H1 (cell line): Measurements from ENCODE around the gene AAMDC. TPM values are rescaled to one million over a fixed set of nuclear protein-coding genes. Genes with fewer than 3 reads are reported as not detected.

Source experiments
- CTCF ChIA-PET: fragments of 300-600 bp; sonication (Branson Sonifier 250); formaldehyde crosslinking; loops from one replicate; lab custom pipeline; 2021; ENCODE audit not compliant: partially characterized antibody; lab: Charles Lee
- POLR2A ChIA-PET: fragments of 300-600 bp; sonication (Branson Sonifier 250); formaldehyde crosslinking; loops from one replicate; lab custom pipeline; 2021; ENCODE audit warnings: inconsistent platforms; ENCODE audit not compliant: partially characterized antibody; lab: Charles Lee
- DNase-seq, 2 experiments: peaks; one replicate each; pipeline versions ENCODE4 v3.0.0 to v3.0.0-alpha.2; 2010 to 2022; ENCODE audit warnings: low spot score in 2 of 2, low read depth in 1 of 2, mixed read lengths in 1 of 2
- FAIRE-seq: peaks from 2 replicates; lab custom pipeline; 2011; peaks lifted over from hg19 to GRCh38; lab: Jason Lieb, UNC
- H2AFZ ChIP-seq: 2 replicates; pipeline ENCODE4 v1.8.1; 2012; ENCODE audit warnings: low read length, inconsistent platforms
- H2AK5ac ChIP-seq: 2 replicates; pipeline ENCODE4 v1.6.1; 2013; ENCODE audit warnings: low read depth, low read length
- H2BK120ac ChIP-seq: replicated peaks from 2 replicates; pipeline ENCODE3; 2013; ENCODE audit warnings: low read depth, low read length, inconsistent platforms
- H2BK12ac ChIP-seq: 2 replicates; pipeline ENCODE4 v1.6.1; 2013; ENCODE audit warnings: low read depth, low read length
- H2BK15ac ChIP-seq: 2 replicates; pipeline ENCODE4 v1.6.1; 2013; ENCODE audit warnings: low read length
- H2BK20ac ChIP-seq: 2 replicates; pipeline ENCODE4 v1.6.1; 2013; ENCODE audit warnings: low read length
- H2BK5ac ChIP-seq: 2 replicates; pipeline ENCODE4 v1.6.1; 2013; ENCODE audit warnings: low read depth, low read length
- H3K14ac ChIP-seq: 2 replicates; pipeline ENCODE4 v1.6.1; 2013; ENCODE audit warnings: inconsistent platforms; ENCODE audit not compliant: insufficient read length
- H3K18ac ChIP-seq: 2 replicates; pipeline ENCODE4 v1.6.1; 2013; ENCODE audit warnings: low read length; ENCODE audit errors: extremely low read depth
- H3K23ac ChIP-seq: 2 replicates; pipeline ENCODE4 v1.6.1; 2013; ENCODE audit warnings: inconsistent platforms; ENCODE audit not compliant: insufficient read length
- H3K23me2 ChIP-seq: 2 replicates; pipeline ENCODE4 v1.6.1; 2013; ENCODE audit warnings: low read depth, low read length
- H3K27ac ChIP-seq: 2 replicates; pipeline ENCODE4 v1.6.1; 2011; ENCODE audit warnings: low read depth, low read length, inconsistent platforms
- H3K27me3 ChIP-seq, 4 experiments: replicated peaks in 1 of 4; 1 replicate in 1 of 4; 2 replicates in 3 of 4; pipeline versions ENCODE4 v1.6.1 to v1.8.1; 2011 to 2013; ENCODE audit warnings: low read length in 3 of 4, mild to moderate bottlenecking in 3 of 4, inconsistent platforms in 2 of 4, mixed read lengths in 2 of 4, moderate library complexity in 1 of 4; ENCODE audit not compliant: control insufficient read depth in 3 of 4, insufficient read depth in 3 of 4; ENCODE audit errors: extremely low read depth in 1 of 4
- H3K36me3 ChIP-seq, 4 experiments: 2 replicates each; pipeline versions ENCODE4 v1.6.1 to v1.8.1; 2011 to 2013; ENCODE audit warnings: mild to moderate bottlenecking in 4 of 4, low read length in 3 of 4, moderate library complexity in 2 of 4, control low read depth in 1 of 4, inconsistent platforms in 1 of 4; ENCODE audit not compliant: insufficient read depth in 4 of 4, control insufficient read depth in 2 of 4
- H3K4ac ChIP-seq: replicated peaks from 2 replicates; pipeline ENCODE3; 2013; ENCODE audit warnings: low read length, low read depth, mixed read lengths, inconsistent platforms; ENCODE audit not compliant: insufficient read length
- H3K4me1 ChIP-seq, 4 experiments: replicated peaks in 1 of 4; 1 replicate in 1 of 4; 2 replicates in 3 of 4; pipeline versions ENCODE4 v1.6.1 to v1.8.1; 2011 to 2013; ENCODE audit warnings: low read length in 3 of 4, inconsistent platforms in 2 of 4, mixed read lengths in 1 of 4; ENCODE audit not compliant: insufficient read depth in 4 of 4, control insufficient read depth in 3 of 4
- H3K4me2 ChIP-seq, 2 experiments: 2 replicates each; pipeline versions ENCODE4 v1.6.1 to v1.8.1; 2011 to 2013; ENCODE audit warnings: low read depth in 2 of 2, low read length in 2 of 2, control low read depth in 1 of 2, inconsistent platforms in 1 of 2, mild to moderate bottlenecking in 1 of 2; ENCODE audit not compliant: insufficient read depth in 1 of 2
- H3K4me3 ChIP-seq, 4 experiments: fragments of 200-600, 300-600 bp in 1 of 4; sonication (generic), shearing (Covaris generic), sonication (Bioruptor Twin) in 1 of 4; 2 replicates each; pipeline versions ENCODE4 v1.5.1 to v1.8.1; 2011 to 2016; ENCODE audit warnings: low read length in 4 of 4, low read depth in 3 of 4, control low read depth in 2 of 4, inconsistent platforms in 2 of 4, mild to moderate bottlenecking in 2 of 4, mixed read lengths in 1 of 4, moderate library complexity in 1 of 4; ENCODE audit not compliant: insufficient read depth in 2 of 4; ENCODE audit errors: extremely low read depth in 1 of 4
- H3K56ac ChIP-seq: replicated peaks from 2 replicates; pipeline ENCODE3; 2013; ENCODE audit warnings: low read depth, mild to moderate bottlenecking, mixed read lengths, low read length, inconsistent platforms; ENCODE audit not compliant: insufficient read length
- H3K79me1 ChIP-seq: 2 replicates; pipeline ENCODE4 v1.6.1; 2013; ENCODE audit warnings: low read depth, low read length, control low read depth
- H3K79me2 ChIP-seq, 2 experiments: 2 replicates each; pipeline versions ENCODE4 v1.6.1 to v1.8.1; 2012 to 2013; ENCODE audit warnings: low read length in 2 of 2, mild to moderate bottlenecking in 2 of 2, inconsistent platforms in 1 of 2; ENCODE audit not compliant: insufficient read depth in 2 of 2, control insufficient read depth in 1 of 2
- H3K9ac ChIP-seq, 4 experiments: replicated peaks in 1 of 4; 1 replicate in 1 of 4; 2 replicates in 3 of 4; pipeline versions ENCODE4 v1.6.1 to v1.8.1; 2011 to 2013; ENCODE audit warnings: low read depth in 3 of 4, low read length in 3 of 4, control low read depth in 2 of 4, mild to moderate bottlenecking in 2 of 4, moderate library complexity in 2 of 4, inconsistent platforms in 1 of 4; ENCODE audit errors: extremely low read depth in 1 of 4
- H3K9me3 ChIP-seq, 2 experiments: 2 replicates each; pipeline versions ENCODE4 v1.6.1 to v1.8.1; 2012 to 2013; ENCODE audit warnings: mild to moderate bottlenecking in 2 of 2, moderate library complexity in 2 of 2, control low read depth in 1 of 2, inconsistent platforms in 1 of 2, low read depth in 1 of 2, low read length in 1 of 2, mixed read lengths in 1 of 2; ENCODE audit not compliant: insufficient read depth in 2 of 2
- H4K20me1 ChIP-seq, 2 experiments: replicated peaks in 1 of 2; 2 replicates each; pipeline versions ENCODE3 to v1.8.1; 2011 to 2013; ENCODE audit warnings: inconsistent platforms in 2 of 2, low read length in 2 of 2, mild to moderate bottlenecking in 1 of 2; ENCODE audit not compliant: insufficient read depth in 2 of 2, control insufficient read depth in 1 of 2
- H4K5ac ChIP-seq: 2 replicates; pipeline ENCODE4 v1.6.1; 2013; ENCODE audit warnings: low read length, low read depth, mixed read lengths, inconsistent platforms; ENCODE audit not compliant: insufficient read length
- H4K8ac ChIP-seq: 2 replicates; pipeline ENCODE4 v1.8.0; 2013; ENCODE audit warnings: mild to moderate bottlenecking, moderate library complexity, low read length, inconsistent platforms; ENCODE audit not compliant: insufficient read depth; ENCODE audit errors: extremely low read depth
- H4K91ac ChIP-seq: replicated peaks from 2 replicates; pipeline ENCODE3; 2013; ENCODE audit warnings: low read length, mixed read lengths, inconsistent platforms; ENCODE audit not compliant: insufficient read length
- BACH1 ChIP-seq: IDR thresholded peaks from 2 replicates; pipeline ENCODE4 v1.6.1; 2012; ENCODE audit warnings: low read length, improper control_type of control experiment
- EZH2 ChIP-seq: fragments of 200-600 bp; sonication (generic); IDR thresholded peaks from 2 replicates; pipeline ENCODE4 v1.7.1; 2012; ENCODE audit warnings: low read depth, mild to moderate bottlenecking, moderate library complexity, low read length, inconsistent platforms; ENCODE audit not compliant: severe bottlenecking
- KDM1A ChIP-seq: fragments of 200-600, 300-600 bp; sonication (generic); IDR thresholded peaks from 2 replicates; pipeline ENCODE4 v1.7.1; 2016; ENCODE audit warnings: mild to moderate bottlenecking, low read length, borderline replicate concordance
- RBBP5 ChIP-seq: IDR thresholded peaks from 2 replicates; pipeline ENCODE4 v1.7.1; 2012; ENCODE audit warnings: low read depth, mild to moderate bottlenecking, inconsistent platforms, low read length, moderate library complexity, borderline replicate concordance
- WGBS, 2 experiments: shearing (Covaris generic) in 1 of 2; methylation state at CpG; one replicate each; pipeline versions ENCODE4 v1.1.6 to v1.1.7; 2013 to 2015; ENCODE audit warnings: low lambda C conversion rate in 2 of 2, mixed read lengths in 2 of 2, inconsistent platforms in 1 of 2, low coverage in 1 of 2, missing lambda C conversion rate in 1 of 2; ENCODE audit not compliant: insufficient replicate concordance in 2 of 2, insufficient coverage in 1 of 2, insufficient read length in 1 of 2; ENCODE audit errors: extremely low coverage in 1 of 2, missing lambda C conversion rate in 1 of 2; 5-methylcytosine and 5-hydroxymethylcytosine counted together
- polyA plus RNA-seq, 7 experiments: library from polyadenylated mRNA; depleted of rRNA in 3 of 7; stranded (reverse) in 5 of 7; unstranded in 2 of 7; fragments of >200 nt in 5 of 7; fragments of 200-250 nt in 2 of 7; gene quantifications; 1 replicate in 5 of 7; 2 replicates in 1 of 7; 4 replicates in 1 of 7; pipeline versions ENCODE4 v1.2.1 to v1.2.3, GENCODE V29; 2011 to 2013; ENCODE audit warnings: missing spikeins in 2 of 7, mixed read lengths in 2 of 7
- total RNA-seq: library from RNA; stranded (reverse); fragmentation: NEBNext Ultra II Directional; extraction: Animal tissue kit (Norgen Biotek cat#: 25700); gene quantifications from 2 replicates; pipeline ENCODE4 v1.2.1, GENCODE V29; 2021

The AAMDC gene
- total and polyA plus RNA-seq, 2 of the 8 experiments (the other 6 are each of a cell fraction or from before 2014, with no cell fraction given) = 17.2 to 19.5 TPM

DNA sequence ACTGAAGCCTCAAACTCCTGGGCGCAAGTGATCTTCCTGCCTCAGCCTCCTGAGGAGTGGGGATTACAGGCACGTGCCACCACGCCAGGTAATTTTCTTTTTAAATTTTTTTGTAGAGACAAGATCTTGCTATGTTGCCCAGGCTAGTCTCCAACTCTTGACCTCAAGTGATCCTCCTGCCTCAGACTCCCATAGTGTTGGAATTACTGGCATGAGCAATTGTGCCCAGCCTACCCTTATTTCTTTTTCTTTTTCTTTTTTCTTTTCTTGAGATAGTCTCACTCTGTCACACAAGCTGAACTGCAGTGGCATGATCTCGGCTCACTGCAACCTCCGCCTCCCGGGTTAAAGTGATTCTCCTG is 63.9 kb downstream of the AAMDC start:
- 83% methylated on average over 6 of the region's 6 CpGs; no CpG with 5 or more reads in 1 of the 2 experiments for WGBS, 2 experiments
- Histone ChIP-seq H4K5ac (no peak overlapping the region), H3K36me3 (peaks cover 0 to 9% (median 3%) of the 10 kb centered on the region in 4 experiments; a peak in 5 of 8 replicates), H3K18ac (no peak overlapping the region), H3K27ac (no peak overlapping the region), H2BK120ac (no peak overlapping the region), H3K4me2 (no peak overlapping the region), H3K79me2 (no peaks in the 10 kb centered on the region), H2AFZ (no peak overlapping the region), H4K20me1 (no peaks in the 10 kb centered on the region), H3K27me3 (no peaks in the 10 kb centered on the region), H3K23me2 (no peaks in the 10 kb centered on the region), H3K4me1 (no peaks in the 10 kb centered on the region), H3K56ac (no peak overlapping the region), H3K4me3 (no peak overlapping the region), H2BK20ac (no peak overlapping the region), H3K9me3 (no peaks in the 10 kb centered on the region), H3K4ac (no peak overlapping the region), H2BK5ac (no peak overlapping the region), H4K8ac (no peak overlapping the region), H2BK15ac (no peak overlapping the region), H2AK5ac (no peak overlapping the region), H3K23ac (no peak overlapping the region), H3K9ac (no peak overlapping the region), H3K79me1 (no peaks in the 10 kb centered on the region), H4K91ac (no peak overlapping the region), H3K14ac (no peak overlapping the region), H2BK12ac (no peak overlapping the region)
- CTCF ChIA-PET = interaction anchor here (1.3 kb wide), 1 partner anchor 115 kb away, joined by 4 read pairs; no protein-coding TSS in a partner anchor
- FAIRE-seq (no peak), DNase-seq (no peak)
- POLR2A ChIA-PET = interaction anchor here (0.6 kb wide), 1 partner anchor 239 kb away, joined by 3 read pairs; no protein-coding TSS in a partner anchor
- TF ChIP-seq EZH2 (no peak), BACH1 (no peak), RBBP5 (no peak), KDM1A (no peak)
